DMS79 treated with DMSO at 0.1 percent for 48 hours (cell line): ENCODE results near the gene ALDH1A3.
A peak's percentile ranks its signal among the peaks of the same experiment; 100 is the strongest.

Experiments used
- DNase-seq: peaks from one replicate; lab custom pipeline; 2025; lab: John Stamatoyannopoulos, UW

ALDH1A3 gene

GRCh38 chr15:100885116-100885515 lies 5.5 kb downstream of the ALDH1A3 start:
- DNase-seq = no peak

- no peak for DNase-seq
Measured at GRCh38 chr15:100885811-100886210, 6.2 kb downstream of the ALDH1A3 start.

GRCh38 chr15:100887211-100887913 lies 7.7 kb downstream of the ALDH1A3 start:
- DNase-seq = no peak

- peak; percentile 1 for DNase-seq
Measured at GRCh38 chr15:100889385-100890050, 9.9 kb downstream of the ALDH1A3 start.

- no peak for DNase-seq
Measured at GRCh38 chr15:100890051-100890720, 10.6 kb downstream of the ALDH1A3 start.

- DNase-seq = no peak
Measured at GRCh38 chr15:100890850-100891249, 11.2 kb downstream of the ALDH1A3 start.

GRCh38 chr15:100891307-100892012 lies 11.8 kb downstream of the ALDH1A3 start:
- no peak for DNase-seq

GRCh38 chr15:100892013-100892355 lies 12.4 kb downstream of the ALDH1A3 start:
- DNase-seq = no peak

GRCh38 chr15:100893261-100893963 lies 13.8 kb downstream of the ALDH1A3 start:
- no peak for DNase-seq

GRCh38 chr15:100893964-100894295 lies 14.3 kb downstream of the ALDH1A3 start:
- no peak for DNase-seq

- no peak for DNase-seq
Measured at GRCh38 chr15:100895721-100896120, 16.1 kb downstream of the ALDH1A3 start.

GRCh38 chr15:100897221-100898151 lies 17.9 kb downstream of the ALDH1A3 start:
- no peak for DNase-seq

- peak; percentile 8 for DNase-seq
Measured at GRCh38 chr15:100898152-100898490, 18.5 kb downstream of the ALDH1A3 start.

GRCh38 chr15:100898661-100899462 lies 19.2 kb downstream of the ALDH1A3 start:
- no peak for DNase-seq

- no peak for DNase-seq
Measured at GRCh38 chr15:100899601-100900000, 20.0 kb downstream of the ALDH1A3 start.

GRCh38 chr15:100900136-100900794 lies 20.6 kb downstream of the ALDH1A3 start:
- DNase-seq = no peak

- no peak for DNase-seq
Measured at GRCh38 chr15:100900795-100901169, 21.2 kb downstream of the ALDH1A3 start.

GRCh38 chr15:100901296-100901695 lies 21.7 kb downstream of the ALDH1A3 start:
- no peak for DNase-seq

GRCh38 chr15:100901702-100902435 lies 22.2 kb downstream of the ALDH1A3 start:
- DNase-seq = no peak
